SU-DHL-6 (cell line): Measurements from ENCODE around the gene MYOM1.

Source experiments
- EZH2phosphoT487 ChIP-seq: fragments of 200-600 bp; sonication (generic), shearing (Covaris generic); conservative IDR thresholded peaks from 2 replicates; pipeline ENCODE4 v1.6.1; 2018; ENCODE audit warnings: mild to moderate bottlenecking, antibody characterized with exemption, low read length, moderate library complexity, mixed read lengths
- TF ChIP-seq, protein P1 (sequence below): fragments of 200-600 bp; sonication (generic); IDR thresholded peaks from one replicate; pipeline ENCODE4 v1.5.1; 2017; ENCODE audit warnings: antibody characterized with exemption, mild to moderate bottlenecking, low read length, moderate library complexity; ENCODE audit not compliant: insufficient read depth, poor library complexity, severe bottlenecking

DNA sequence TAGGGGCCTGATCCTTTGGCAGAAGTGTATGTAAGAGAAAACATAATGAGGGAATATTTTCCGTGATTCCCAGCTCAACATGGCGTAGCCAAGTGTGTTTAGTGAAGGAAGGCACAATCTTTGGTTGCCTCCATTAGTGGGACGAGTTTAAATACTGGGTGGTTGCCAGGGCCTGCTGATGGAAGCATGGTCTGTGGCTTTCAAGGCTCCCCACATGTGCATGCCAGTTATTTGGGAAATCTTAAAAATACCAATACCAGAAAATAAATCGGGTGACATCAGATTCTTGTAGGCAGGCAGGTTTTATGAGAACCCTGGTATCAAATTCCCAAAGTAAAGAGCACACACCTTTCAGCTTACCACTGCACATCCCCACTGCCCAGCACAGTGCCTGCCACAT is 35.0 kb upstream of the MYOM1 start:
- no peak for TF ChIP-seq EZH2phosphoT487
- TF ChIP-seq, protein P1, sequence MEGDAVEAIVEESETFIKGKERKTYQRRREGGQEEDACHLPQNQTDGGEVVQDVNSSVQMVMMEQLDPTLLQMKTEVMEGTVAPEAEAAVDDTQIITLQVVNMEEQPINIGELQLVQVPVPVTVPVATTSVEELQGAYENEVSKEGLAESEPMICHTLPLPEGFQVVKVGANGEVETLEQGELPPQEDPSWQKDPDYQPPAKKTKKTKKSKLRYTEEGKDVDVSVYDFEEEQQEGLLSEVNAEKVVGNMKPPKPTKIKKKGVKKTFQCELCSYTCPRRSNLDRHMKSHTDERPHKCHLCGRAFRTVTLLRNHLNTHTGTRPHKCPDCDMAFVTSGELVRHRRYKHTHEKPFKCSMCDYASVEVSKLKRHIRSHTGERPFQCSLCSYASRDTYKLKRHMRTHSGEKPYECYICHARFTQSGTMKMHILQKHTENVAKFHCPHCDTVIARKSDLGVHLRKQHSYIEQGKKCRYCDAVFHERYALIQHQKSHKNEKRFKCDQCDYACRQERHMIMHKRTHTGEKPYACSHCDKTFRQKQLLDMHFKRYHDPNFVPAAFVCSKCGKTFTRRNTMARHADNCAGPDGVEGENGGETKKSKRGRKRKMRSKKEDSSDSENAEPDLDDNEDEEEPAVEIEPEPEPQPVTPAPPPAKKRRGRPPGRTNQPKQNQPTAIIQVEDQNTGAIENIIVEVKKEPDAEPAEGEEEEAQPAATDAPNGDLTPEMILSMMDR, result no peak
